Measurements from ENCODE around the gene ARHGAP6.

The ARHGAP6 gene

GRCh38 chrX:11355259-11355909 is 310.3 kb downstream of the ARHGAP6 start:
- H3K36me3 ChIP-seq = no peaks in the 10 kb centered on the region
- H3K4me1 ChIP-seq = peaks cover 0 to 29% (median 0%) of the 10 kb centered on the region in 4 donors
- intact Hi-C loops (cut with DNase I; ENCODE audit: low total_unique reads) = no loop called here
- no peak for TF ChIP-seq CTCF (IDR thresholded peaks at IDR 0.05)
- H3K27me3 ChIP-seq = no peaks in the 10 kb centered on the region
- DNase-seq = no peak
- no peak overlapping the region for H3K27ac ChIP-seq
- no peak overlapping the region for H3K4me3 ChIP-seq
- H3K9me3 ChIP-seq = no peaks in the 10 kb centered on the region

GRCh38 chrX:11352296-11352741 is 313.4 kb downstream of the ARHGAP6 start:
- no peak for DNase-seq
- peaks cover 0 to 29% (median 0%) of the 10 kb centered on the region in 4 donors for H3K4me1 ChIP-seq
- intact Hi-C loops (cut with DNase I; ENCODE audit: low total_unique reads) = no loop called here
- peak overlapping the region; percentile 50 to 51 for H3K27ac ChIP-seq
- no peaks in the 10 kb centered on the region for H3K27me3 ChIP-seq
- H3K36me3 ChIP-seq = no peaks in the 10 kb centered on the region
- no peak for TF ChIP-seq CTCF (IDR thresholded peaks at IDR 0.05)
- H3K9me3 ChIP-seq = no peaks in the 10 kb centered on the region
- no peak overlapping the region for H3K4me3 ChIP-seq

- Histone ChIP-seq H3K27me3 (no peaks in the 10 kb centered on the region), H3K9me3 (no peaks in the 10 kb centered on the region), H3K4me1 (peaks cover 0 to 29% (median 0%) of the 10 kb centered on the region in 4 donors), H3K36me3 (no peaks in the 10 kb centered on the region), H3K4me3 (no peak overlapping the region), H3K27ac (peak overlapping the region; percentile 50 to 51)
- no peak for TF ChIP-seq CTCF (IDR thresholded peaks at IDR 0.05)
- DNase-seq = peak; percentile 36 to 65
- intact Hi-C loops (cut with DNase I; ENCODE audit: low total_unique reads) = no loop called here
Observed at GRCh38 chrX:11351375-11352295, 314.1 kb downstream of the ARHGAP6 start.

- Histone ChIP-seq H3K36me3 (no peaks in the 10 kb centered on the region), H3K27ac (peak overlapping the region in 1 of 2 donors; percentile 25), H3K27me3 (no peaks in the 10 kb centered on the region), H3K9me3 (no peaks in the 10 kb centered on the region), H3K4me3 (no peak overlapping the region), H3K4me1 (peaks cover 0 to 29% (median 0%) of the 10 kb centered on the region in 4 donors)
- no peak for DNase-seq
- TF ChIP-seq CTCF (IDR thresholded peaks at IDR 0.05) = no peak
- intact Hi-C loops (cut with DNase I; ENCODE audit: low total_unique reads) = no loop called here
Observed at GRCh38 chrX:11349661-11350337, 315.9 kb downstream of the ARHGAP6 start.

GRCh38 chrX:11349020-11349419 is 316.7 kb downstream of the ARHGAP6 start:
- no peak for TF ChIP-seq CTCF (IDR thresholded peaks at IDR 0.05)
- intact Hi-C loops (cut with DNase I; ENCODE audit: low total_unique reads) = no loop called here
- H3K4me3 ChIP-seq = no peak overlapping the region
- DNase-seq = no peak
- no peaks in the 10 kb centered on the region for H3K36me3 ChIP-seq
- H3K9me3 ChIP-seq = no peaks in the 10 kb centered on the region
- no peaks in the 10 kb centered on the region for H3K27me3 ChIP-seq
- H3K4me1 ChIP-seq = peaks cover 0 to 29% (median 0%) of the 10 kb centered on the region in 4 donors
- H3K27ac ChIP-seq = no peak overlapping the region
